ENCODE results near the gene KRTAP10-2. TPM values are rescaled to one million over a fixed set of nuclear protein-coding genes. Genes with fewer than 3 reads are reported as not detected.

KRTAP10-2 gene
- total and polyA plus RNA-seq, 2 experiments from 2014 or later, result 0.24 TPM; not detected in 1

DNA sequence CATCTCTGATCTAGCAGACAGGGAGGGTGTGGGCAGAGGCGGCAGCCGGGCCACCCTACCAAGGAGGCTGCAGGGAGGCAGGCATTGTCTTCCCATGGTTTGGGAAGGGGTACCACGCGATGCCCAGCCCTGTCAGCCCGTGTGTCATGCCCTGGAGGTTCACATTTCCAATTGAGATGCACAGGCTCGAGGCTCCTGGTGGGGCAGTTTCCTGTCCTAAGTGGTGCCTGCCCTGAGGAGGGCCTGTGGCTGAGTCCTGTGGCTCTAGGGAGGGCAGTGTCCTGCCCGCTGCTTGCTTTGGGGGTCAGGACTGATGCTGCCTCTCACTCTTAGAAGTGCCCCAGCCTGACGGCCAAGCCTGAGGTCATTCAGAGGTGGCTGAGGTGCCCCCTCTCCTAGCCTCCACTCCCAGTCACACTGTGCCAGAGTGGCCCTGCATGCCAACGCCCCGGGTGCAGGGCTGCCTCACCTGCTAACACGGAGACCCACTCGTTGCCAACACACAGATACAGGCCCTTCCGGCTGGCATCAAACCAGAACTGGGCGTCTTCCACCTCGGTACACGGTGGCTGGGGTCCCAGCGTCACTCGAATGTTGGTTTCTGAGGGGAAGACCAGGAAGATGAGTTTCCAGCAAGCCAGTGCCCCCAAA, 23.2 kb downstream of the KRTAP10-2 start (continued):
- TF ChIP-seq, protein P1, sequence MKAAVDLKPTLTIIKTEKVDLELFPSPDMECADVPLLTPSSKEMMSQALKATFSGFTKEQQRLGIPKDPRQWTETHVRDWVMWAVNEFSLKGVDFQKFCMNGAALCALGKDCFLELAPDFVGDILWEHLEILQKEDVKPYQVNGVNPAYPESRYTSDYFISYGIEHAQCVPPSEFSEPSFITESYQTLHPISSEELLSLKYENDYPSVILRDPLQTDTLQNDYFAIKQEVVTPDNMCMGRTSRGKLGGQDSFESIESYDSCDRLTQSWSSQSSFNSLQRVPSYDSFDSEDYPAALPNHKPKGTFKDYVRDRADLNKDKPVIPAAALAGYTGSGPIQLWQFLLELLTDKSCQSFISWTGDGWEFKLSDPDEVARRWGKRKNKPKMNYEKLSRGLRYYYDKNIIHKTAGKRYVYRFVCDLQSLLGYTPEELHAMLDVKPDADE (IDR thresholded peaks at IDR 0.05), result no peak
- TF ChIP-seq ZNF331 (CRISPR knock-in tag; IDR thresholded peaks at IDR 0.05; ENCODE audit: low read depth) (no peak), POLR2AphosphoS5 (IDR thresholded peaks at IDR 0.05; ENCODE audit: low read depth) (no peak), ZNF114 (CRISPR knock-in tag; IDR thresholded peaks at IDR 0.05) (no peak), CREB1 (CRISPR knock-in tag; IDR thresholded peaks at IDR 0.05; ENCODE audit: low read depth) (no peak)
- TF ChIP-seq, protein P2, sequence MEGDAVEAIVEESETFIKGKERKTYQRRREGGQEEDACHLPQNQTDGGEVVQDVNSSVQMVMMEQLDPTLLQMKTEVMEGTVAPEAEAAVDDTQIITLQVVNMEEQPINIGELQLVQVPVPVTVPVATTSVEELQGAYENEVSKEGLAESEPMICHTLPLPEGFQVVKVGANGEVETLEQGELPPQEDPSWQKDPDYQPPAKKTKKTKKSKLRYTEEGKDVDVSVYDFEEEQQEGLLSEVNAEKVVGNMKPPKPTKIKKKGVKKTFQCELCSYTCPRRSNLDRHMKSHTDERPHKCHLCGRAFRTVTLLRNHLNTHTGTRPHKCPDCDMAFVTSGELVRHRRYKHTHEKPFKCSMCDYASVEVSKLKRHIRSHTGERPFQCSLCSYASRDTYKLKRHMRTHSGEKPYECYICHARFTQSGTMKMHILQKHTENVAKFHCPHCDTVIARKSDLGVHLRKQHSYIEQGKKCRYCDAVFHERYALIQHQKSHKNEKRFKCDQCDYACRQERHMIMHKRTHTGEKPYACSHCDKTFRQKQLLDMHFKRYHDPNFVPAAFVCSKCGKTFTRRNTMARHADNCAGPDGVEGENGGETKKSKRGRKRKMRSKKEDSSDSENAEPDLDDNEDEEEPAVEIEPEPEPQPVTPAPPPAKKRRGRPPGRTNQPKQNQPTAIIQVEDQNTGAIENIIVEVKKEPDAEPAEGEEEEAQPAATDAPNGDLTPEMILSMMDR (conservative IDR thresholded peaks at IDR 0.05; ENCODE audit: low read depth in 2 of 2), result no peak

DNA sequence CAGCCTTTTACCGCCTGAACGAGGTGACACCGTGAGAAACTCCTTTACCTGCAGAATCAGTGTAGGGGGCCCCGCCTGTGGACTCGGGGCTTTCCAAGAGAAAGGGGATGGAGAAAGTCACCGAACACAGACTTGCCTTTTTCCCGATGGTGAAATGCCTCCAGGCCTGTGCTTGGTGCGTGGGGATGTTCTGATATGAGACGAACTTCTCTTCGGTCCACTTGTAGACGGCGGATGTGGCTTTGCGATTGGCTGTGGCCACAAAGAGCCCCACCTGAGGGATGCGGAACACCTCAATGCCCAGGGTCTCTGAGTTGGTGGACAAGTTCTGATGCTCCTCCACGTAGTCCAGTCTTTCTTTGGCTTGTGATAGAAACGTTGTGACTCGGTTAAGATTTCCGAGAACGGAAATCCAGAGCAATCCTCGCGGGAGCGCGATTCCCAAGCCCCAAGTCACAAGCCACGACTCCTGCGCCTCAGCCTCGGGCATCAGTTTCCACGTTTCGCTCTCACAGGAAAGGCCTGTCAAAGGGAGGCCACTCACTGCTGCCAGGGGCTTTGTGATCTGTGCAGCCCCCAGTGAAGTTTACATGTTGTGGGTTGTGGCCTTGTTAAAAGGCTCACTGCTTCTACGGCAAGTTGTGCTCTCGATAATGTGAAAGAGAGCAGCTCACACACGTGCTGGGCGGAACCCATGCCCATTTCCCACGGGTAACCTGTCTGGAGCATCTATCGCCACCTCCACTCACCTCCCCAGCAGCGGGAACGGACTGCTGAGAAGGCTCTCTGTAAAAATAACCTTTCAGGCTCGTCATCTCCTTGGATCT, 23.9 kb downstream of the KRTAP10-2 start:
- H4K20me1 ChIP-seq (replicated peaks; ENCODE audit: insufficient read depth), result no peaks in the 10 kb centered on the region
- Mint-ChIP-seq H3K36me3 (ENCODE audit: low read depth) (no peaks in the 10 kb centered on the region), H3K9me3 (no peaks in the 10 kb centered on the region; the same call in 2 of the 3 replicates), H3K27me3 (ENCODE audit: insufficient read depth, low read depth, poor library complexity) (peaks cover 2% of the 10 kb centered on the region), H3K27ac (no peak overlapping the region), H3K4me3 (no peak overlapping the region), H3K4me1 (no peaks in the 10 kb centered on the region; the same call in 2 of the 3 replicates)
- H3K4me3 ChIP-seq, result no peak overlapping the region
- H3K27ac ChIP-seq (ENCODE audit: low read depth), result no peak overlapping the region
- no peaks in the 10 kb centered on the region for H3K79me2 ChIP-seq (replicated peaks; ENCODE audit: insufficient read depth)
- 0 out of 2 replicates have a peak, but pooled peaks cover 2% of the 10 kb centered on the region for H3K9me2 ChIP-seq (ENCODE audit: insufficient read depth)
- ATAC-seq, result no peak
- DNase-seq (ENCODE audit: low spot score), result no peak
- no peak overlapping the region for H3K4me2 ChIP-seq
- H3K4me1 ChIP-seq (ENCODE audit: insufficient read depth), result no peaks in the 10 kb centered on the region
- H3K36me3 ChIP-seq (ENCODE audit: insufficient read depth), result no peaks in the 10 kb centered on the region
- no peaks in the 10 kb centered on the region for H3F3A ChIP-seq (replicated peaks; ENCODE audit: low read depth)
- no peak overlapping the region for H2AFZ ChIP-seq
- H3K27me3 ChIP-seq (ENCODE audit: insufficient read depth), result no peaks in the 10 kb centered on the region
- TF ChIP-seq STAT1 (IDR thresholded peaks at IDR 0.05; ENCODE audit: unreplicated experiment) (no peak), ZNF331 (CRISPR knock-in tag; IDR thresholded peaks at IDR 0.05; ENCODE audit: low read depth) (no peak), EZH2 (IDR thresholded peaks at IDR 0.05; ENCODE audit: low read depth, unreplicated experiment) (no peak)
- TF ChIP-seq, protein P2 (conservative IDR thresholded peaks at IDR 0.05; ENCODE audit: low read depth in 2 of 2), result no peak
- TF ChIP-seq, protein P3, sequence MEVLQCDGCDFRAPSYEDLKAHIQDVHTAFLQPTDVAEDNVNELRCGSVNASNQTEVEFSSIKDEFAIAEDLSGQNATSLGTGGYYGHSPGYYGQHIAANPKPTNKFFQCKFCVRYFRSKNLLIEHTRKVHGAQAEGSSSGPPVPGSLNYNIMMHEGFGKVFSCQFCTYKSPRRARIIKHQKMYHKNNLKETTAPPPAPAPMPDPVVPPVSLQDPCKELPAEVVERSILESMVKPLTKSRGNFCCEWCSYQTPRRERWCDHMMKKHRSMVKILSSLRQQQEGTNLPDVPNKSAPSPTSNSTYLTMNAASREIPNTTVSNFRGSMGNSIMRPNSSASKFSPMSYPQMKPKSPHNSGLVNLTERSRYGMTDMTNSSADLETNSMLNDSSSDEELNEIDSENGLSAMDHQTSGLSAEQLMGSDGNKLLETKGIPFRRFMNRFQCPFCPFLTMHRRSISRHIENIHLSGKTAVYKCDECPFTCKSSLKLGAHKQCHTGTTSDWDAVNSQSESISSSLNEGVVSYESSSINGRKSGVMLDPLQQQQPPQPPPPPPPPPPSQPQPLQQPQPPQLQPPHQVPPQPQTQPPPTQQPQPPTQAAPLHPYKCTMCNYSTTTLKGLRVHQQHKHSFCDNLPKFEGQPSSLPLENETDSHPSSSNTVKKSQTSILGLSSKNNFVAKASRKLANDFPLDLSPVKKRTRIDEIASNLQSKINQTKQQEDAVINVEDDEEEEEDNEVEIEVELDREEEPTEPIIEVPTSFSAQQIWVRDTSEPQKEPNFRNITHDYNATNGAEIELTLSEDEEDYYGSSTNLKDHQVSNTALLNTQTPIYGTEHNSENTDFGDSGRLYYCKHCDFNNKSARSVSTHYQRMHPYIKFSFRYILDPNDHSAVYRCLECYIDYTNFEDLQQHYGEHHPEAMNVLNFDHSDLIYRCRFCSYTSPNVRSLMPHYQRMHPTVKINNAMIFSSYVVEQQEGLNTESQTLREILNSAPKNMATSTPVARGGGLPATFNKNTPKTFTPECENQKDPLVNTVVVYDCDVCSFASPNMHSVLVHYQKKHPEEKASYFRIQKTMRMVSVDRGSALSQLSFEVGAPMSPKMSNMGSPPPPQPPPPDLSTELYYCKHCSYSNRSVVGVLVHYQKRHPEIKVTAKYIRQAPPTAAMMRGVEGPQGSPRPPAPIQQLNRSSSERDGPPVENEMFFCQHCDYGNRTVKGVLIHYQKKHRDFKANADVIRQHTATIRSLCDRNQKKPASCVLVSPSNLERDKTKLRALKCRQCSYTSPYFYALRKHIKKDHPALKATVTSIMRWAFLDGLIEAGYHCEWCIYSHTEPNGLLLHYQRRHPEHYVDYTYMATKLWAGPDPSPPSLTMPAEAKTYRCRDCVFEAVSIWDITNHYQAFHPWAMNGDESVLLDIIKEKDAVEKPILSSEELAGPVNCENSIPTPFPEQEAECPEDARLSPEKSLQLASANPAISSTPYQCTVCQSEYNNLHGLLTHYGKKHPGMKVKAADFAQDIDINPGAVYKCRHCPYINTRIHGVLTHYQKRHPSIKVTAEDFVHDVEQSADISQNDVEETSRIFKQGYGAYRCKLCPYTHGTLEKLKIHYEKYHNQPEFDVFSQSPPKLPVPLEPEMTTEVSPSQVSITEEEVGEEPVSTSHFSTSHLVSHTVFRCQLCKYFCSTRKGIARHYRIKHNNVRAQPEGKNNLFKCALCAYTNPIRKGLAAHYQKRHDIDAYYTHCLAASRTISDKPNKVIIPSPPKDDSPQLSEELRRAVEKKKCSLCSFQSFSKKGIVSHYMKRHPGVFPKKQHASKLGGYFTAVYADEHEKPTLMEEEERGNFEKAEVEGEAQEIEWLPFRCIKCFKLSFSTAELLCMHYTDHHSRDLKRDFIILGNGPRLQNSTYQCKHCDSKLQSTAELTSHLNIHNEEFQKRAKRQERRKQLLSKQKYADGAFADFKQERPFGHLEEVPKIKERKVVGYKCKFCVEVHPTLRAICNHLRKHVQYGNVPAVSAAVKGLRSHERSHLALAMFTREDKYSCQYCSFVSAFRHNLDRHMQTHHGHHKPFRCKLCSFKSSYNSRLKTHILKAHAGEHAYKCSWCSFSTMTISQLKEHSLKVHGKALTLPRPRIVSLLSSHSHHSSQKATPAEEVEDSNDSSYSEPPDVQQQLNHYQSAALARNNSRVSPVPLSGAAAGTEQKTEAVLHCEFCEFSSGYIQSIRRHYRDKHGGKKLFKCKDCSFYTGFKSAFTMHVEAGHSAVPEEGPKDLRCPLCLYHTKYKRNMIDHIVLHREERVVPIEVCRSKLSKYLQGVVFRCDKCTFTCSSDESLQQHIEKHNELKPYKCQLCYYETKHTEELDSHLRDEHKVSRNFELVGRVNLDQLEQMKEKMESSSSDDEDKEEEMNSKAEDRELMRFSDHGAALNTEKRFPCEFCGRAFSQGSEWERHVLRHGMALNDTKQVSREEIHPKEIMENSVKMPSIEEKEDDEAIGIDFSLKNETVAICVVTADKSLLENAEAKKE (CRISPR knock-in tag; IDR thresholded peaks at IDR 0.05), result no peak
- TF ChIP-seq, protein P1 (IDR thresholded peaks at IDR 0.05), result no peak

All from GM23338 (cell line).